Uterus (tissue), 4 donors: ENCODE measurements around the gene SYNE1. TPM values are rescaled to one million over a fixed set of nuclear protein-coding genes. Genes with fewer than 3 reads are reported as not detected.

Experiments
- DNase-seq, 2 donors: peaks; one replicate each; pipeline ENCODE4 v3.0.0-alpha.2; 2019 to 2020
- H3K27ac ChIP-seq, 2 donors: fragments of 200-600 bp; sonication (generic); 1 replicate in 1 of 2; 2 replicates in 1 of 2; pipeline ENCODE4 v1.5.1; 2016 to 2018
- H3K27me3 ChIP-seq, 2 donors: fragments of 200-600 bp; sonication (generic); one replicate each; pipeline ENCODE4 v1.5.1; 2018 to 2019; ENCODE audit warnings: control low read depth in 1 of 2
- H3K36me3 ChIP-seq, 2 donors: fragments of 200-600 bp; sonication (generic); one replicate each; pipeline ENCODE4 v1.5.1; 2019; ENCODE audit warnings: control low read depth in 1 of 2
- H3K4me1 ChIP-seq, 2 donors: fragments of 200-600 bp; sonication (generic); one replicate each; pipeline ENCODE4 v1.5.1; 2018 to 2019; ENCODE audit warnings: control low read depth in 1 of 2
- H3K4me3 ChIP-seq, 2 donors: fragments of 200-600 bp; sonication (generic); 1 replicate in 1 of 2; 2 replicates in 1 of 2; pipeline ENCODE4 v1.5.1; 2018 to 2019; ENCODE audit warnings: mild to moderate bottlenecking in 1 of 2
- H3K9me3 ChIP-seq, 2 donors: fragments of 200-600 bp; sonication (generic); one replicate each; pipeline ENCODE4 v1.5.1; 2019; ENCODE audit warnings: control low read depth in 1 of 2
- POLR2A ChIP-seq, 2 donors: fragments of 450-650 bp; IDR thresholded peaks; one replicate each; pipeline ENCODE4 v1.6.1; 2016; ENCODE audit warnings: antibody characterized with exemption in 2 of 2, mild to moderate bottlenecking in 1 of 2, moderate library complexity in 1 of 2
- intact Hi-C: fragments of 100-400 bp; cut with DNase I; formaldehyde crosslinking; loops from one replicate; pipeline ENCODE4 v1.15.1; 2023; ENCODE audit warnings: low total_unique reads
- total RNA-seq, 4 donors: library from RNA; depleted of rRNA in 3 of 4; stranded (reverse); fragments of >200 nt in 3 of 4; gene quantifications; one replicate each; pipeline versions ENCODE4 v1.1.0 to v1.2.4, GENCODE V29; 2014 to 2023
- TF ChIP-seq, protein P1 (sequence below), 4 experiments: fragments of 200-600 bp in 2 of 4; fragments of 450-650 bp in 2 of 4; sonication (generic) in 2 of 4; IDR thresholded peaks; one replicate each; pipeline ENCODE4 v1.5.1; 2016 to 2019; ENCODE audit warnings: antibody characterized with exemption in 4 of 4, mild to moderate bottlenecking in 2 of 4, moderate library complexity in 1 of 4
- donor health status: DM: yes; HTN: yes; CAD: no.

Gene SYNE1
- total RNA-seq, 4 donors from 2014 or later, result 134 to 339 (median 181) TPM

DNA sequence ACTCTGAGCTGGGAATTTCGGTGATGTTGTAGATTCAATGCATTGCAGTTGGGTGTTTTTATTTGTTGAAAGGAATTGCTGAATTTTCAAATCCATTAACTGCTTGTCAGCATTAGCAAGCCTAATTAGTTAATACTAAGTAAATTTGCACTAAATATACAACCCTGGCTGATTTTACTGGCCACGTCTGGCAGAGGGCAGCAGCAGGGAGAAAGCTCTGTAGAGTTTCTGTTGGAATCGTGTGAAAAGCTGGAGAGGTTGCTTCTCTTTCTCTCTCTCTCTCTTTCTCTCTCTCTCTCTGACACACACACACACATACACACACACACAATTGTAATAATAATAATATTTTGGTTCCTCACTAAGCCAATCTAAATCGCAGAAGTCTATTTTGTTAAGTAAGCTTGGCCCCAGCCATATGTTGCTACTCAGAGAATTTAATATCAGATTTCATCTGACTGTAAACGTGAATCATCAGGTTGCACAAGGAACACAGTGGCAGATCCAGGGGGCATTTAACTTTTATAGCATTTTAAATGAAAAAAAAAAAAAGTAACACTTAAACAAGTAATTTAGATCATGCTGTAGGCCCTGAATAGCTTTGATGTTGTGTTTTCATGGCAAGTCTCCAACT is 540.2 kb downstream of the SYNE1 start:
- Histone ChIP-seq H3K9me3 (no peaks in the 10 kb centered on the region), H3K36me3 (no peaks in the 10 kb centered on the region), H3K27ac (peak overlapping the region; percentile 69 to 79), H3K4me1 (no peaks in the 10 kb centered on the region), H3K27me3 (no peaks in the 10 kb centered on the region), H3K4me3 (no peak overlapping the region)
- intact Hi-C loops, result no loop called here
- no peak for DNase-seq
- TF ChIP-seq, protein P1, sequence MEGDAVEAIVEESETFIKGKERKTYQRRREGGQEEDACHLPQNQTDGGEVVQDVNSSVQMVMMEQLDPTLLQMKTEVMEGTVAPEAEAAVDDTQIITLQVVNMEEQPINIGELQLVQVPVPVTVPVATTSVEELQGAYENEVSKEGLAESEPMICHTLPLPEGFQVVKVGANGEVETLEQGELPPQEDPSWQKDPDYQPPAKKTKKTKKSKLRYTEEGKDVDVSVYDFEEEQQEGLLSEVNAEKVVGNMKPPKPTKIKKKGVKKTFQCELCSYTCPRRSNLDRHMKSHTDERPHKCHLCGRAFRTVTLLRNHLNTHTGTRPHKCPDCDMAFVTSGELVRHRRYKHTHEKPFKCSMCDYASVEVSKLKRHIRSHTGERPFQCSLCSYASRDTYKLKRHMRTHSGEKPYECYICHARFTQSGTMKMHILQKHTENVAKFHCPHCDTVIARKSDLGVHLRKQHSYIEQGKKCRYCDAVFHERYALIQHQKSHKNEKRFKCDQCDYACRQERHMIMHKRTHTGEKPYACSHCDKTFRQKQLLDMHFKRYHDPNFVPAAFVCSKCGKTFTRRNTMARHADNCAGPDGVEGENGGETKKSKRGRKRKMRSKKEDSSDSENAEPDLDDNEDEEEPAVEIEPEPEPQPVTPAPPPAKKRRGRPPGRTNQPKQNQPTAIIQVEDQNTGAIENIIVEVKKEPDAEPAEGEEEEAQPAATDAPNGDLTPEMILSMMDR (IDR thresholded peaks at IDR 0.05), result no peak
- no peak for TF ChIP-seq POLR2A (IDR thresholded peaks at IDR 0.05)

DNA sequence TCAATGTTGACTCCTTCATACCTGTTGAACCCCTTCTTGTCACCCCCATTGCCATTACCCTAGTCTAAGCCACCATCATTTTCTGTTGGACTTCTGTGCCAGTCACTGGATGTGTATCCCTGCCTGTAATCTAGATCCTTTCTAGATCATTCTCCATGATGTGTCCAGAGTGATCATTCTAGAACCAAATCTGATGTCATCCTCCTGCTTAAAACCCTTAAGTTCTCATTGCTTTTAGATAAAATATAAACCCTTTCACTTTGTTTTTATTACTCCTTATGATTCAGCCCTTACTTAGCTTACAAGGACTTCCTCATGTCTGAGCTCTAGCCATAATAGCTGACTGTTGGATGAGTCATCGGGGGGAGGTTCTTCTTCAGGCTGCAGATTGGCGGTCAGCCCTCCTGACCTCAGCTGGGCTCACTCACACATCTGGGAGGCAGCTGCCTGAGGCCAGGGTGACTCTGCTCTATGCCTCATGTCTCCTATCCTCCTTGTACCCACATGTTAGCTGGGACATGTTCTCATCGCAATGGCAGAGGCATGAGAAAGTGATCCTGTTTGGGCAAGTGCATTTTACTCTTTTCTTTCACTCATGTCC is 542.1 kb downstream of the SYNE1 start:
- DNase-seq, result peak; percentile 82 to 91
- H3K9me3 ChIP-seq, result no peaks in the 10 kb centered on the region
- no peak for TF ChIP-seq POLR2A (IDR thresholded peaks at IDR 0.05)
- TF ChIP-seq, protein P1 (IDR thresholded peaks at IDR 0.05), result no peak
- H3K4me3 ChIP-seq, result no peak overlapping the region
- H3K27ac ChIP-seq, result peak overlapping the region; percentile 79 to 81
- intact Hi-C loops, result no loop called here
- H3K36me3 ChIP-seq, result no peaks in the 10 kb centered on the region
- H3K27me3 ChIP-seq, result no peaks in the 10 kb centered on the region
- peaks cover 0 to 3% of the 10 kb centered on the region in 2 donors for H3K4me1 ChIP-seq

DNA sequence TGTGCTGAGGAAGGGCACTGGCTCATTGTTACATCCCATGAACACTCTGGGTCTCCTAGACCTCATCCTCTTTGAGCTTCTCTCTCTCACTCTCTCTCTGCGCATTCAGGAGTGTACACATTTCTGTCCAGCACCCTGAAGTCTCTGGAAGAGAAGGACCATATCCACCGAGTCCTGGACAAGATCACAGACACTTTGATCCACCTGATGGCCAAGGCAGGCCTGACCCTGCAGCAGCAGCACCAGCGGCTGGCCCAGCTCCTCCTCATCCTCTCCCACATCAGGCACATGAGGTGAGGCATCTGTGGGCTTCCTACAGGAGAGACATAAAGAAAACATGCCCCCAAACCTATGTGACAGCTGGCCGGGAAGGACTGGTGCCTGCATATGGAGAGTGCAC is 542.9 kb downstream of the SYNE1 start:
- Histone ChIP-seq H3K9me3 (no peaks in the 10 kb centered on the region), H3K27me3 (no peaks in the 10 kb centered on the region), H3K4me3 (no peak overlapping the region), H3K36me3 (no peaks in the 10 kb centered on the region), H3K27ac (peak overlapping the region; percentile 79 to 81), H3K4me1 (peaks cover 0 to 3% of the 10 kb centered on the region in 2 donors)
- DNase-seq, result no peak
- intact Hi-C loops, result no loop called here
- no peak for TF ChIP-seq POLR2A (IDR thresholded peaks at IDR 0.05)
- TF ChIP-seq, protein P1 (IDR thresholded peaks at IDR 0.05), result no peak

DNA sequence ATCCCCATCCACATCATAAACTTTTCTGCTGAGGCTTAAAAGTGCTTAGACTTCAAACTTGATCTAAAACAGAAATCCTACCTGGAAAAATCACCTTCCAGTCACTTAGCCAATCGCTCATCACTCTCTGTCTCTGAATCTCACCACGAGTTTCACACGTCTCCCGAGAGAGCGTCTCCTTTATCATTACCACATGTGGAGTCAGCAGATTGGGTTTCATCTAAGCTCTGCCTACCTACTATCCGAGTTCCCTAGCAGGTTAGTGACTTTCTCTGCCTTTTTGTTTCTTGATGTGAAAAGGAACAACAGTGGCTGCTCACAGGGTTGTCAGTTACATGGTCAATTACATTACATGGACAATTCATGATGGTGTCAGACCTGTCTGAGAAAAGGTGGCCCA is 543.5 kb downstream of the SYNE1 start:
- Histone ChIP-seq H3K27ac (peak overlapping the region; percentile 79 to 81), H3K36me3 (no peaks in the 10 kb centered on the region), H3K9me3 (no peaks in the 10 kb centered on the region), H3K4me3 (no peak overlapping the region), H3K27me3 (no peaks in the 10 kb centered on the region), H3K4me1 (peaks cover 0 to 3% of the 10 kb centered on the region in 2 donors)
- intact Hi-C loops, result no loop called here
- TF ChIP-seq, protein P1 (IDR thresholded peaks at IDR 0.05), result no peak
- TF ChIP-seq POLR2A (IDR thresholded peaks at IDR 0.05), result no peak
- DNase-seq, result no peak

DNA sequence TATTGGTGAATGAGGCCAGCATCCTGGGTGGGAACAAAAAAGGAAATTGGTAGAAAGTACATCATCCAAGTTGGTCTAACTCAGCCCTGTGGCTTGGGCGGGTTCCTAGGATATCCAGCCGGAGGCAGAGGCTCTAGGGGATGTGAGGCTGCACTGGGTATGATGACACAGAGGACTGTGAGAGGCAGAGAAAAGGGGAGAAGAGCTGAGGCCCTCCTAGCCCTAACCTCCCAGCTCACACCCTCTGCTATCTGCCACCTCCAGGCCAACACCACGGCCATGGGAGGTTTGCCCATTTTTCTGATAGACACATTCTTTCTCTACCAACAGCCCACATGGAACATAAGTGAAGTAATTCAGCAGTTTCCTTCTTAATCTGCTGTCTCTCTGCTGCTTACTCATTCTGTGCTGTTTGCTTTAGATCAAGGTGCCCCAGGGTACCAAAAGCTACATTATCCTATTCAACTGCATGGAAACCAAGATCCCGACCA is 545.3 kb downstream of the SYNE1 start:
- Histone ChIP-seq H3K27me3 (no peaks in the 10 kb centered on the region), H3K4me1 (peaks cover 0 to 3% of the 10 kb centered on the region in 2 donors), H3K36me3 (no peaks in the 10 kb centered on the region), H3K27ac (peak overlapping the region; percentile 79 to 81), H3K9me3 (no peaks in the 10 kb centered on the region), H3K4me3 (no peak overlapping the region)
- intact Hi-C loops, result no loop called here
- no peak for TF ChIP-seq POLR2A (IDR thresholded peaks at IDR 0.05)
- TF ChIP-seq, protein P1 (IDR thresholded peaks at IDR 0.05), result no peak
- no peak for DNase-seq
